ENCODE results near the gene ITGB1. TPM values are rescaled to one million over a fixed set of nuclear protein-coding genes. Genes with fewer than 3 reads are reported as not detected.

The ITGB1 gene
- 282 and 321 TPM in 2 replicates for total RNA-seq (2021; fragmentation: NEBNext Ultra II Directional; extraction: Animal tissue kit (Norgen Biotek cat#: 25700))
- 57.1 and 82.7 TPM in 2 replicates for polyA plus RNA-seq (2011; rRNA removed)
- polyA plus RNA-seq (2011; cell fraction: cytosol; rRNA removed), result 151 TPM
- 32.8 TPM for polyA plus RNA-seq (2011; cell fraction: nucleus; rRNA removed)
- 119 to 215 TPM (median 141 TPM) in 4 replicates for polyA plus RNA-seq (2012, experiment 1 of 2)
- polyA plus RNA-seq (2012, experiment 2 of 2), result 15.1 TPM
- polyA plus RNA-seq (2013, experiment 1 of 2), result 579 TPM
- polyA plus RNA-seq (2013, experiment 2 of 2), result 609 TPM
- polyA minus RNA-seq (2011; rRNA and poly(A)+ RNA removed), result 93.1 and 146 TPM in 2 replicates
- polyA minus RNA-seq (2011; cell fraction: cytosol; rRNA and poly(A)+ RNA removed), result 99.0 TPM
- polyA minus RNA-seq (2011; cell fraction: nucleus; rRNA and poly(A)+ RNA removed), result 131 TPM
- long read RNA-seq, experiment 1, transcript ITGB1-201 (16 exons, 3,640 nt), result major isoform, 10 of 188 reads
- long read RNA-seq, experiment 1, partial matches to known transcripts, result 148 of 188 reads
- long read RNA-seq, experiment 1, other reads (novel, unspliced or antisense), result 29 of 188 reads
- long read RNA-seq, experiment 2, transcript ITGB1-201 (16 exons, 3,640 nt), result major isoform, 16 of 70 reads
- long read RNA-seq, experiment 2, partial matches to known transcripts, result 52 of 70 reads
- long read RNA-seq, experiment 2, other reads (novel, unspliced or antisense), result 2 of 70 reads

DNA sequence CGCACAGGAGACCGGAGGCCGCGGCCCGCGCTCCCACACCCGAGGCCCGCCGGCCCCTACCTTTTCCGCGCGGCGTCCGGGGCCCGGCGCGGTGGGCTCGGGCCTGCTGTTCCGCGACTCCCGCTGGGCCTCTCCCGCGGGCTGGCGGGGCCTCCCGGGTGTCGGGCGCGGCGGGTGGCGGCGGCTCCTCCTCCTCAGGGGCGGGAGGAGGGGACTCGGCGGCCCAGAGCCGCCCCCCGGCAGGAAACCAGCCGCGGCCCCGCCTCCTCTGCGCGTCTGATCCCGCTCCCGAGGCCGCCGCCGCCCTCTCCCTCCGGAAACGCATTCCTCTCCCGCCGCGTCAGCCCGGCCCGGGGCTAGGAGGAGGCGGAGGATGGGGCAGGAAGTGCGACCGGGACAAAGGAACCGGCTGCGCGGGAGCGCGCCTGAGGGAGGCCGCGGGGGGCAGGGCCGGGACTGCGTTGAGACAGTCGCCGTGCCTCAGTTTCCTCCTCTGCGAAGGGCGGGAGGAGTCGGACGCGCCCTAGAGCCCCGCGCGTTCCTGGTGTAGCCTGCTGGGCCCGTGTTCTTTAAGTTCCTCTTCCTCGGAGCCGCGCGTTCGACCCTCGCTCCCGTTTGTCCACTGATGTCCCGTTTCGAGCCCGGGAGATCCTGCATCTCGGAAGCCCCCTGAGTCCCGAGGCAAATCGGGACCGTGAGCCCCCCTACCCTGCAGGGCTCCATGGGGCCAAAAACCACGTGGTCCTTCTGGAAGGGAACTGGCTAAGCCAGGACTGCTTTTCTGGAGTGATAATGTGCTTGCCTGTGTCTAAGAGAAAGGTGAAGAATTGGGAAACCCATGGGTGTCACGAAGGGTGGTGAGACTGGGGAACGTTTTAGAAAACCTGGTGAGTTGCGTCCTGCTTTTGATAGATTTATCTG is at the start of gene ITGB1:
ITGB1 (minus strand) TSS at position 146 of the 921 bp plus-strand sequence. CDS start 22,672 bp downstream, outside the sequence.
- Histone ChIP-seq H3K9me3 (ENCODE audit: insufficient read depth in 2 of 2, low read depth in 1 of 2, low read length in 1 of 2) (no peaks in the 10 kb centered on the region), H2AFZ (ENCODE audit: low read length) (no peak within 1 kb of the TSS), H3K23ac (ENCODE audit: insufficient read length) (no peak within 1 kb of the TSS), H2AK5ac (ENCODE audit: low read depth, low read length) (peak within 1 kb of the TSS; percentile 97), H3K14ac (ENCODE audit: insufficient read length) (peak within 1 kb of the TSS; percentile 99), H4K20me1 (replicated peaks in 1 of 2; ENCODE audit: control insufficient read depth in 1 of 2, insufficient read depth in 2 of 2, low read length in 2 of 2) (peaks cover 0 to 6% of the 10 kb centered on the region in 2 experiments), H2BK120ac (replicated peaks; ENCODE audit: low read depth, low read length) (peak within 1 kb of the TSS; percentile 83), H3K18ac (ENCODE audit: extremely low read depth, low read length) (peak within 1 kb of the TSS; percentile 96), H2BK15ac (ENCODE audit: low read length) (peak within 1 kb of the TSS; percentile 96), H3K23me2 (ENCODE audit: low read depth, low read length) (peaks cover 7% of the 10 kb centered on the region), H3K56ac (replicated peaks; ENCODE audit: insufficient read length, low read depth, low read length) (peak within 1 kb of the TSS; percentile 97), H2BK20ac (ENCODE audit: low read length) (0 out of 2 replicates have a peak within 1 kb of the TSS, but pooled peaks have one; percentile 8), H3K27me3 (replicated peaks in 1 of 4; ENCODE audit: control insufficient read depth in 3 of 4, extremely low read depth in 1 of 4, insufficient read depth in 3 of 4, low read length in 3 of 4) (no peaks in the 10 kb centered on the region), H4K91ac (replicated peaks; ENCODE audit: insufficient read length, low read length) (peak within 1 kb of the TSS; percentile 98), H2BK12ac (ENCODE audit: low read depth, low read length) (peak within 1 kb of the TSS; percentile 72; the same call in 1 of the 2 replicates), H3K79me1 (ENCODE audit: low read depth, low read length) (no peaks in the 10 kb centered on the region), H3K4me1 (replicated peaks in 1 of 4; ENCODE audit: control insufficient read depth in 3 of 4, insufficient read depth in 4 of 4, low read length in 3 of 4) (peaks cover 4 to 26% (median 12%) of the 10 kb centered on the region in 4 experiments; a peak in 5 of 7 replicates), H3K79me2 (ENCODE audit: control insufficient read depth in 1 of 2, insufficient read depth in 2 of 2, low read length in 2 of 2) (peaks cover 26 to 59% of the 10 kb centered on the region in 2 experiments), H3K4ac (replicated peaks; ENCODE audit: insufficient read length, low read depth, low read length) (peak within 1 kb of the TSS; percentile 98), H4K8ac (ENCODE audit: extremely low read depth, insufficient read depth, low read length) (peak within 1 kb of the TSS; percentile 99), H3K36me3 (ENCODE audit: control insufficient read depth in 2 of 4, insufficient read depth in 4 of 4, low read length in 3 of 4) (peaks cover 0 to under 1% (median 0%) of the 10 kb centered on the region in 4 experiments; a peak in 1 of 8 replicates), H3K27ac (ENCODE audit: low read depth, low read length) (peak within 1 kb of the TSS; percentile 97), H3K4me2 (ENCODE audit: insufficient read depth in 1 of 2, low read depth in 2 of 2, low read length in 2 of 2) (peak within 1 kb of the TSS; percentile 95 to 97), H4K5ac (ENCODE audit: insufficient read length, low read depth, low read length) (peak within 1 kb of the TSS; percentile 94), H3K4me3 (ENCODE audit: extremely low read depth in 1 of 4, insufficient read depth in 2 of 4, low read depth in 3 of 4, low read length in 4 of 4) (peak within 1 kb of the TSS; percentile 84 to 95 (median 88)), H2BK5ac (ENCODE audit: low read depth, low read length) (peak within 1 kb of the TSS; percentile 98), H3K9ac (replicated peaks in 1 of 4; ENCODE audit: extremely low read depth in 1 of 4, low read depth in 3 of 4, low read length in 3 of 4) (peak within 1 kb of the TSS; percentile 84 to 96 (median 95))
- POLR2A ChIA-PET (ENCODE audit: partially characterized antibody), result interaction anchor here (1.0 to 4.8 kb wide), 8 partner anchors 11 to 23 kb away, joined by 4 to 26 read pairs (median 6); no protein-coding TSS in a partner anchor
- DNase-seq (ENCODE audit: low read depth in 1 of 2, low spot score in 2 of 2), result peak; percentile 87 to 95
- CTCF ChIA-PET (ENCODE audit: partially characterized antibody), result interaction anchor here (1.8 kb wide), 1 partner anchor 51 kb away, joined by 5 read pairs; no protein-coding TSS in a partner anchor
- FAIRE-seq, result no peak
- 1% methylated on average over 67 of the region's 94 CpGs; no CpG with 5 or more reads in 1 of the 2 experiments for WGBS, 2 experiments (ENCODE audit: extremely low coverage in 1 of 2, insufficient coverage in 1 of 2, insufficient read length in 1 of 2, insufficient replicate concordance in 2 of 2, low coverage in 1 of 2, low lambda C conversion rate in 2 of 2, missing lambda C conversion rate in 1 of 2)
- peak; percentile 40; the same call in 1 of the 2 replicates for TF ChIP-seq TBP (IDR thresholded peaks at IDR 0.05; ENCODE audit: low read depth, low read length)

Data from H1 (cell line).